Neutrophil (primary cell): Measurements from ENCODE around the gene NBAS.
"Not testable (repeated sequence)": the region's sequence is repeated elsewhere in the genome, so short reads cannot be mapped to it uniquely, and the experiment has no call there.

Experiments
- H3K27ac ChIP-seq: fragments of 200-600 bp; sonication (generic); 2 replicates; pipeline ENCODE4 v1.5.1; 2016; ENCODE audit warnings: mild to moderate bottlenecking, moderate library complexity
- H3K27me3 ChIP-seq: fragments of 200-600 bp; sonication (generic); 2 replicates; pipeline ENCODE4 v1.6.0; 2016; ENCODE audit warnings: mild to moderate bottlenecking
- H3K36me3 ChIP-seq: fragments of 200-600 bp; sonication (generic); 2 replicates; pipeline ENCODE4 v1.5.1; 2017
- H3K4me1 ChIP-seq, 2 experiments: fragments of 200-600 bp in 1 of 2; sonication (generic) in 1 of 2; 1 replicate in 1 of 2; 2 replicates in 1 of 2; pipeline versions ENCODE4 v1.5.1 to v1.6.1; 2013 to 2016; ENCODE audit warnings: low read depth in 1 of 2, low read length in 1 of 2, mild to moderate bottlenecking in 1 of 2, moderate library complexity in 1 of 2; ENCODE audit not compliant: control insufficient read depth in 1 of 2, insufficient read depth in 1 of 2
- H3K4me3 ChIP-seq, 2 experiments: fragments of 200-600 bp in 1 of 2; sonication (generic) in 1 of 2; 1 replicate in 1 of 2; 2 replicates in 1 of 2; pipeline ENCODE4 v1.5.1; 2013 to 2016; ENCODE audit warnings: low read depth in 1 of 2, low read length in 1 of 2, mild to moderate bottlenecking in 1 of 2, moderate library complexity in 1 of 2
- H3K9me3 ChIP-seq: fragments of 200-600 bp; sonication (generic); 2 replicates; pipeline ENCODE4 v1.5.1; 2016
- CTCF ChIP-seq: fragments of 200-600 bp; sonication (generic); IDR thresholded peaks from 2 replicates; pipeline ENCODE4 v1.5.1; 2016; ENCODE audit warnings: antibody characterized with exemption

Gene NBAS

GRCh38 chr2:15262792-15263191 is 298.3 kb downstream of the NBAS start:
- no peak overlapping the region for H3K27ac ChIP-seq
- no peaks in the 10 kb centered on the region for H3K36me3 ChIP-seq
- H3K4me3 ChIP-seq, result no peak overlapping the region
- H3K4me1 ChIP-seq, result no peaks in the 10 kb centered on the region
- H3K27me3 ChIP-seq, result no peaks in the 10 kb centered on the region
- TF ChIP-seq CTCF, result no peak
- H3K9me3 ChIP-seq, result peaks cover 4% of the 10 kb centered on the region

- Histone ChIP-seq H3K36me3 (no peaks in the 10 kb centered on the region), H3K4me3 (no peak overlapping the region), H3K4me1 (no peaks in the 10 kb centered on the region), H3K9me3 (peaks cover 4% of the 10 kb centered on the region), H3K27ac (no peak overlapping the region), H3K27me3 (no peaks in the 10 kb centered on the region)
- no peak for TF ChIP-seq CTCF
Observed at GRCh38 chr2:15260835-15261234, 300.3 kb downstream of the NBAS start.

- Histone ChIP-seq H3K36me3 (no peaks in the 10 kb centered on the region), H3K27ac (no peak overlapping the region), H3K9me3 (peaks cover 4% of the 10 kb centered on the region), H3K4me3 (no peak overlapping the region), H3K27me3 (no peaks in the 10 kb centered on the region), H3K4me1 (no peaks in the 10 kb centered on the region)
- TF ChIP-seq CTCF, result no peak
Observed at GRCh38 chr2:15260196-15260595, 300.9 kb downstream of the NBAS start.

- TF ChIP-seq CTCF, result no peak
- no peak overlapping the region for H3K27ac ChIP-seq
- H3K36me3 ChIP-seq, result no peaks in the 10 kb centered on the region
- H3K27me3 ChIP-seq, result no peaks in the 10 kb centered on the region
- H3K4me3 ChIP-seq, result no peak overlapping the region
- H3K4me1 ChIP-seq, result no peaks in the 10 kb centered on the region
- H3K9me3 ChIP-seq, result peaks cover 4% of the 10 kb centered on the region
Observed at GRCh38 chr2:15259356-15259756, 301.8 kb downstream of the NBAS start.

GRCh38 chr2:15258385-15258784 is 302.7 kb downstream of the NBAS start:
- not testable (repeated sequence) for H3K27ac ChIP-seq, H3K36me3 ChIP-seq, H3K9me3 ChIP-seq, H3K4me1 ChIP-seq, H3K4me3 ChIP-seq, H3K27me3 ChIP-seq

- Histone ChIP-seq H3K27me3 (no peaks in the 10 kb centered on the region), H3K4me1 (no peaks in the 10 kb centered on the region), H3K4me3 (no peak overlapping the region), H3K9me3 (peaks cover 4% of the 10 kb centered on the region), H3K27ac (no peak overlapping the region), H3K36me3 (no peaks in the 10 kb centered on the region)
- TF ChIP-seq CTCF, result no peak
Observed at GRCh38 chr2:15253835-15254286, 307.3 kb downstream of the NBAS start.
